NCI-H128 (cell line): ENCODE results near the gene TP53RK.
"Not testable (repeated sequence)": the region's sequence is repeated elsewhere in the genome, so short reads cannot be mapped to it uniquely, and the experiment has no call there.

ENCODE experiments used
- DNase-seq: peaks from one replicate; lab custom pipeline; 2025; ENCODE audit not compliant: unreplicated experiment; lab: John Stamatoyannopoulos, UW

TP53RK gene

GRCh38 chr20:46683939-46684750 lies 5.1 kb downstream of the TP53RK start:
- no peak for DNase-seq

- DNase-seq, result no peak
Observed at GRCh38 chr20:46683668-46683938, 5.6 kb downstream of the TP53RK start.

GRCh38 chr20:46683011-46683667 lies 6.1 kb downstream of the TP53RK start:
- DNase-seq, result no peak

- no peak for DNase-seq
Observed at GRCh38 chr20:46682063-46682821, 7.0 kb downstream of the TP53RK start.

GRCh38 chr20:46681032-46681854 lies 8.0 kb downstream of the TP53RK start:
- peak; percentile 62 for DNase-seq

- DNase-seq, result no peak
Observed at GRCh38 chr20:46680684-46681031, 8.6 kb downstream of the TP53RK start.

- no peak for DNase-seq
Observed at GRCh38 chr20:46678516-46678915, 10.7 kb downstream of the TP53RK start.

- no peak for DNase-seq
Observed at GRCh38 chr20:46677608-46678007, 11.6 kb downstream of the TP53RK start.

- not testable (repeated sequence) for DNase-seq
Observed at GRCh38 chr20:46676649-46677316, 12.5 kb downstream of the TP53RK start.

- DNase-seq, result no peak
Observed at GRCh38 chr20:46674253-46675083, 14.8 kb downstream of the TP53RK start.

- DNase-seq, result no peak
Observed at GRCh38 chr20:46673394-46674252, 15.6 kb downstream of the TP53RK start.

GRCh38 chr20:46672543-46673148 lies 16.6 kb downstream of the TP53RK start:
- DNase-seq, result no peak

GRCh38 chr20:46671866-46672542 lies 17.2 kb downstream of the TP53RK start:
- DNase-seq, result no peak

GRCh38 chr20:46670585-46671584 lies 18.4 kb downstream of the TP53RK start:
- no peak for DNase-seq

GRCh38 chr20:46670228-46670584 lies 19.0 kb downstream of the TP53RK start:
- DNase-seq, result no peak

GRCh38 chr20:46666818-46667515 lies 22.3 kb downstream of the TP53RK start:
- no peak for DNase-seq
